CD4-positive, alpha-beta T cell (primary cell): ENCODE data around the gene PPL. TPM values are rescaled to one million over a fixed set of nuclear protein-coding genes. Genes with fewer than 3 reads are reported as not detected.

Source experiments
- ATAC-seq: fragments of 200-7000 bp; cut with Tn5 transposase; one replicate; pipeline ENCODE4 v1.10.0; 2022; ENCODE audit warnings: mild to moderate bottlenecking; ENCODE audit not compliant: poor library complexity
- CTCF ChIA-PET: fragments of 350-600 bp; sonication (Branson Sonifier 250); formaldehyde crosslinking; loops from one replicate; lab custom pipeline; 2021; ENCODE audit warnings: antibody characterized with exemption, inconsistent platforms; lab: Charles Lee
- POLR2A ChIA-PET: fragments of 350-600 bp; sonication (Branson Sonifier 250); formaldehyde crosslinking; loops from one replicate; lab custom pipeline; 2021; ENCODE audit warnings: antibody characterized with exemption, inconsistent platforms; lab: Charles Lee
- DNase-seq, 14 experiments: peaks; one replicate each; pipeline ENCODE4 v3.0.0-alpha.2; 2013 to 2020; ENCODE audit warnings: mixed read lengths in 2 of 14
- H3K27ac ChIP-seq, 2 donors: one replicate each; pipeline versions ENCODE4 v1.5.1 to v1.7.0; 2013; ENCODE audit warnings: low read length in 2 of 2, low read depth in 1 of 2, mild to moderate bottlenecking in 1 of 2
- H3K27me3 ChIP-seq, 2 experiments: 1 replicate in 1 of 2; 2 replicates in 1 of 2; pipeline versions ENCODE4 v1.6.1 to v1.7.0; 2013; ENCODE audit warnings: low read length in 2 of 2, control low read depth in 1 of 2, mild to moderate bottlenecking in 1 of 2, moderate library complexity in 1 of 2; ENCODE audit not compliant: insufficient read depth in 2 of 2, control insufficient read depth in 1 of 2
- H3K36me3 ChIP-seq: one replicate; pipeline ENCODE4 v1.6.1; 2013; ENCODE audit warnings: low read length, control low read depth; ENCODE audit not compliant: insufficient read depth
- H3K4me1 ChIP-seq: one replicate; pipeline ENCODE4 v1.6.1; 2013; ENCODE audit warnings: low read length, control low read depth; ENCODE audit not compliant: insufficient read depth
- H3K4me3 ChIP-seq: one replicate; pipeline ENCODE4 v1.5.1; 2013; ENCODE audit warnings: mild to moderate bottlenecking, low read length, moderate library complexity
- H3K9me3 ChIP-seq, 2 experiments: 1 replicate in 1 of 2; 2 replicates in 1 of 2; pipeline versions ENCODE4 v1.6.1 to v1.7.0; 2013; ENCODE audit warnings: low read length in 2 of 2, mild to moderate bottlenecking in 2 of 2, control low read depth in 1 of 2, moderate library complexity in 1 of 2; ENCODE audit not compliant: control insufficient read depth in 1 of 2, insufficient read depth in 1 of 2
- H3K27ac Mint-ChIP-seq: one replicate; pipeline ENCODE4 v1.8.0; 2020; ENCODE audit warnings: mixed read lengths
- H3K27me3 Mint-ChIP-seq: one replicate; pipeline ENCODE4 v1.8.0; 2021; ENCODE audit warnings: mixed read lengths
- H3K36me3 Mint-ChIP-seq: one replicate; pipeline ENCODE4 v1.8.0; 2021; ENCODE audit warnings: low read depth, mixed read lengths
- H3K4me1 Mint-ChIP-seq: one replicate; pipeline ENCODE4 v1.8.0; 2021; ENCODE audit warnings: low read depth, mixed read lengths
- H3K4me3 Mint-ChIP-seq: one replicate; pipeline ENCODE4 v1.8.0; 2020; ENCODE audit warnings: mild to moderate bottlenecking, mixed read lengths
- H3K9me3 Mint-ChIP-seq: one replicate; pipeline ENCODE4 v1.8.0; 2020; ENCODE audit warnings: mixed read lengths
- CTCF ChIP-seq: fragments of 200-600 bp; IDR thresholded peaks from one replicate; pipeline ENCODE4 v1.8.0; 2022; ENCODE audit warnings: antibody characterized with exemption, mild to moderate bottlenecking
- intact Hi-C, 2 experiments: fragments of 100-400 bp; cut with DNase I in 1 of 2; cut with micrococcal nuclease in 1 of 2; formaldehyde crosslinking; loops; one replicate each; pipeline versions ENCODE4 v1.15.1 to v1.9.0; 2023 to 2025; cut with DNase I, micrococcal nuclease
- total RNA-seq, 174 experiments: library from RNA in 2 of 174; stranded (reverse) in 2 of 174; gene quantifications; one replicate each; pipeline ENCODE4 v1.2.3 and lab custom pipeline; 2021 to 2026

PPL gene
- total RNA-seq, 2 experiments from 2014 or later = not detected

- ATAC-seq (no peak), DNase-seq (no peak)
- Mint-ChIP-seq H3K27me3 (peaks cover 33% of the 10 kb centered on the region), H3K4me1 (peaks cover 12% of the 10 kb centered on the region), H3K4me3 (no peak overlapping the region), H3K36me3 (no peaks in the 10 kb centered on the region), H3K27ac (no peak overlapping the region), H3K9me3 (no peaks in the 10 kb centered on the region)
- intact Hi-C loops = no loop called here
- CTCF ChIA-PET = interaction anchor here (0.7 kb wide), 1 partner anchor 473 kb away, joined by 3 read pairs; no protein-coding TSS in a partner anchor
- Histone ChIP-seq H3K27ac (no peak overlapping the region), H3K27me3 (peaks cover 13 to 14% of the 10 kb centered on the region in 2 experiments), H3K4me1 (peaks cover 13% of the 10 kb centered on the region), H3K4me3 (no peak overlapping the region), H3K36me3 (no peaks in the 10 kb centered on the region), H3K9me3 (peaks cover 0 to 7% of the 10 kb centered on the region in 2 experiments)
- TF ChIP-seq CTCF = no peak
- POLR2A ChIA-PET = no interaction called here
Observed at GRCh38 chr16:4962716-4963115, 25.8 kb upstream of the PPL start.

- Histone ChIP-seq H3K9me3 (peaks cover 0 to 7% of the 10 kb centered on the region in 2 experiments), H3K36me3 (no peaks in the 10 kb centered on the region), H3K27me3 (peaks cover 13 to 14% of the 10 kb centered on the region in 2 experiments), H3K27ac (no peak overlapping the region), H3K4me1 (peaks cover 26% of the 10 kb centered on the region), H3K4me3 (no peak overlapping the region)
- H3K4me1 Mint-ChIP-seq = peaks cover 24% of the 10 kb centered on the region
- no peak overlapping the region for H3K27ac Mint-ChIP-seq
- ChIA-PET POLR2A (no interaction called here), CTCF (no interaction called here)
- H3K36me3 Mint-ChIP-seq = no peaks in the 10 kb centered on the region
- DNase-seq (no peak), ATAC-seq (no peak)
- TF ChIP-seq CTCF = no peak
- peaks cover 46% of the 10 kb centered on the region for H3K27me3 Mint-ChIP-seq
- H3K4me3 Mint-ChIP-seq = no peak overlapping the region
- intact Hi-C loops = no loop called here
- no peaks in the 10 kb centered on the region for H3K9me3 Mint-ChIP-seq
Observed at GRCh38 chr16:4960579-4960978, 23.6 kb upstream of the PPL start.

DNA sequence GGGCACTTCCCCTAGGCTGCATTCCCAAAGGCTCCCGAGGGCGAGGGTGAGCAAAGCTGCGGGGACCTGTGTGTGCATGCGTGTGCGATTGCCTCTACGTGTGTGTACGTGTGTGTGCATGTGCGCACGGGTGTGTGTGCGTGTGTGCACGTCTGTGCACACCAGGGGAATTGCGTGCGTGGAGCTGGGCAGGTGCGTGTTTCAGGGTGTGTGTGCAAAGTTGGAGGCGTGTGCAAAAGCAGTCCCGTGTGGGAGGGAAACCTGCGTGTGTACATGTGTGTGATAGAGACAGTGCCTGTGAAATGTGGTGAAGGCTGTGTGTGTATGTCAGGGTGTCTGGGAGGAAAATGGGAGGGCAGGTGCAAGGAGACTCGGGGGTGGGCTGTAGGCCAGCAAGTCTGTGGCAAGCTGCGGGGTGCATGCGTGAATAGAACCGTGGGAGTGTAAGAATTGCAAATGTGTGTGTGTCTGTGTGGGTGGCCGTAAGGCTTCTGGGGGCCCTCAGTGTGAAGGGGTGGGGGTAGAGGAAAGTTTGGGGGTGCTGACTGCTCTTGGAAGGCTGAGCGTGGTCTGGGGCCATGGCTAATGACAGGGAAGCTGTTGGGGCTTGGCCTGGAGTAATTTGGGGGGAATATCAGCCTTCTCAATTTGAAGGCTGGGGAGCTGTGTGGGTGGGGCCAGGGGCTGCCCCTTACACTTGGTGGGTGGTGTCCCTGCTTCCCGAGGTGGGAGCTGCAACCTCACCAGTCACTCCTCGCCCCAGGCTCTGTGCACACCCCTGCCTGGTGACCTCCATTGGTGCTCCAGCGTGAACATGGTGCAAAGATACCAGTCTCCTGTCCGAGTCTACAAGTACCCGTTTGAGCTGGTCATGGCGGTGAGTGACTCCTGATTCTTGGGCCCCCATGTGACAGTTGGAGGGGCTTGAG is 21.8 kb upstream of the PPL start:
- Mint-ChIP-seq H3K27me3 (peaks cover 53% of the 10 kb centered on the region), H3K4me1 (peaks cover 24% of the 10 kb centered on the region), H3K4me3 (no peak overlapping the region), H3K36me3 (no peaks in the 10 kb centered on the region), H3K9me3 (no peaks in the 10 kb centered on the region), H3K27ac (no peak overlapping the region)
- Histone ChIP-seq H3K4me3 (peak overlapping the region; percentile 52), H3K27me3 (peaks cover 13 to 16% of the 10 kb centered on the region in 2 experiments), H3K9me3 (peaks cover 0 to 7% of the 10 kb centered on the region in 2 experiments), H3K4me1 (peaks cover 26% of the 10 kb centered on the region), H3K27ac (no peak overlapping the region), H3K36me3 (no peaks in the 10 kb centered on the region)
- DNase-seq = peak in 2 of 14 experiments; percentile 10 to 35
- no peak for TF ChIP-seq CTCF
- no peak for ATAC-seq
- ChIA-PET CTCF (interaction anchor here (1.0 kb wide), 1 partner anchor 133 kb away, joined by 3 read pairs; no protein-coding TSS in a partner anchor), POLR2A (interaction anchor here (0.8 to 1.3 kb wide), 2 partner anchors 75 to 111 kb away, joined by 3 to 4 read pairs; partner anchors contain the start of gene NAGPA)
- intact Hi-C loops = loop anchor here in 1 of 2 experiments (5.0 to 10.0 kb wide), 5 partner anchors 114 to 1266 kb away; partner anchors contain the start of genes ALG1, ANKS3 and DNAAF8
